Measurements from ENCODE around the gene C16orf54. TPM values are rescaled to one million over a fixed set of nuclear protein-coding genes. Genes with fewer than 3 reads are reported as not detected.

C16orf54 gene
- total and polyA plus RNA-seq, 2 experiments from 2014 or later = 3.2 TPM; not detected in 1

GRCh38 chr16:29729116-29729521 is 16.7 kb downstream of the C16orf54 start:
- Histone ChIP-seq H3F3A (replicated peaks; ENCODE audit: low read depth) (peaks cover 56% of the 10 kb centered on the region), H3K4me2 (no peak overlapping the region), H3K9me2 (ENCODE audit: insufficient read depth) (no peaks in the 10 kb centered on the region), H3K79me2 (replicated peaks; ENCODE audit: insufficient read depth) (peaks cover 54% of the 10 kb centered on the region), H3K27me3 (ENCODE audit: insufficient read depth) (no peaks in the 10 kb centered on the region), H3K4me3 (no peak overlapping the region), H3K36me3 (ENCODE audit: insufficient read depth) (peaks cover 47% of the 10 kb centered on the region), H4K20me1 (replicated peaks; ENCODE audit: insufficient read depth) (peaks cover 63% of the 10 kb centered on the region), H3K4me1 (ENCODE audit: insufficient read depth) (no peaks in the 10 kb centered on the region), H2AFZ (no peak overlapping the region), H3K27ac (ENCODE audit: low read depth) (0 out of 2 replicates have a peak overlapping the region, but pooled peaks have one; percentile 39)
- DNase-seq (ENCODE audit: low spot score) (peak; percentile 72), ATAC-seq (peak; percentile 87)
- no peaks in the 10 kb centered on the region; the same call in 2 of the 3 replicates for H3K9me3 Mint-ChIP-seq
- peak overlapping the region; percentile 80 for H3K27ac Mint-ChIP-seq
- H3K36me3 Mint-ChIP-seq (ENCODE audit: low read depth) = peaks cover 95% of the 10 kb centered on the region
- peaks cover 10% of the 10 kb centered on the region for H3K27me3 Mint-ChIP-seq (ENCODE audit: insufficient read depth, low read depth, poor library complexity)
- TF ChIP-seq POLR2AphosphoS5 (IDR thresholded peaks at IDR 0.05; ENCODE audit: low read depth) (no peak), ZNF462 (CRISPR knock-in tag; IDR thresholded peaks at IDR 0.05) (no peak), ZNF331 (CRISPR knock-in tag; IDR thresholded peaks at IDR 0.05; ENCODE audit: low read depth) (no peak), NANOG (IDR thresholded peaks at IDR 0.05; ENCODE audit: borderline replicate concordance) (no peak), EZH2phosphoT487 (IDR thresholded peaks at IDR 0.05; ENCODE audit: unreplicated experiment) (no peak)
- TF ChIP-seq, protein P1, sequence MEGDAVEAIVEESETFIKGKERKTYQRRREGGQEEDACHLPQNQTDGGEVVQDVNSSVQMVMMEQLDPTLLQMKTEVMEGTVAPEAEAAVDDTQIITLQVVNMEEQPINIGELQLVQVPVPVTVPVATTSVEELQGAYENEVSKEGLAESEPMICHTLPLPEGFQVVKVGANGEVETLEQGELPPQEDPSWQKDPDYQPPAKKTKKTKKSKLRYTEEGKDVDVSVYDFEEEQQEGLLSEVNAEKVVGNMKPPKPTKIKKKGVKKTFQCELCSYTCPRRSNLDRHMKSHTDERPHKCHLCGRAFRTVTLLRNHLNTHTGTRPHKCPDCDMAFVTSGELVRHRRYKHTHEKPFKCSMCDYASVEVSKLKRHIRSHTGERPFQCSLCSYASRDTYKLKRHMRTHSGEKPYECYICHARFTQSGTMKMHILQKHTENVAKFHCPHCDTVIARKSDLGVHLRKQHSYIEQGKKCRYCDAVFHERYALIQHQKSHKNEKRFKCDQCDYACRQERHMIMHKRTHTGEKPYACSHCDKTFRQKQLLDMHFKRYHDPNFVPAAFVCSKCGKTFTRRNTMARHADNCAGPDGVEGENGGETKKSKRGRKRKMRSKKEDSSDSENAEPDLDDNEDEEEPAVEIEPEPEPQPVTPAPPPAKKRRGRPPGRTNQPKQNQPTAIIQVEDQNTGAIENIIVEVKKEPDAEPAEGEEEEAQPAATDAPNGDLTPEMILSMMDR (conservative IDR thresholded peaks at IDR 0.05; ENCODE audit: low read depth in 2 of 2) = peak; percentile 66 to 69
- H3K4me1 Mint-ChIP-seq = peaks cover 22% of the 10 kb centered on the region
- no peak overlapping the region for H3K4me3 Mint-ChIP-seq

Measured in GM23338 (cell line).